ENCODE results near the gene PAIP2B. TPM values are rescaled to one million over a fixed set of nuclear protein-coding genes. Genes with fewer than 3 reads are reported as not detected.

The PAIP2B gene
- polyA plus RNA-seq, 1 donor, result 5.1 TPM

DNA sequence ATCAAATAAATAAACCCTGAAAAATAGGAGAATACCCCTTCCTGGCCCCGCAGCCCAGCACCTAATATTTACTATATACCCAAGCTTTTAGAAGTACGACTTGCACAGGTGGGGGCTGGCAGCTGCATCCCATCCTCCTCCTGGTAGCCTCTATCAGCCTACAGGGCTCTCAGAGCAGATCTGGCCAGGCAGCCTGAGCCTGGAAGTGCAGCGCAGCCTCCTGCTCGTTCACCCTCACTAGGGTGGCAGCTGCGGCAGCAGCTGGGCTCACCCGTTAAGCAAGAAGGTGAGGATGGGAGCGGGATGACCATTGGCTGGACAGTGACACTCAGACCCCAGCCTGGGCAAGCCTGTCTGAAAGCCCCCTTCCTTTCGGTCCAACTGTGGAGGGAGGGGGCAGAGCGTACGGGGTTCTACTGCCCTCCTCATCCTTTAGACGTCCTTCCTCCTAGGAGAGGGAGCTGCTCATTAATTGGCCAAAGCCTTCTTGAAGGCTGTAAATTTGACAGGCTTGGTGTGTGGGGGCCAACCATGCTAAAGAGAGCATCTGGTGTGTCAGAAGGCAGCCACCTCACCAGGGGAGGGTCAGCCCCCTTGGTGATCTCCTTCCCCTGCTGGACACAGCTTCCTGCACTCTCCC is 73.2 kb downstream of the PAIP2B start:
- DNase-seq (ENCODE audit: low read depth), result no peak

DNA sequence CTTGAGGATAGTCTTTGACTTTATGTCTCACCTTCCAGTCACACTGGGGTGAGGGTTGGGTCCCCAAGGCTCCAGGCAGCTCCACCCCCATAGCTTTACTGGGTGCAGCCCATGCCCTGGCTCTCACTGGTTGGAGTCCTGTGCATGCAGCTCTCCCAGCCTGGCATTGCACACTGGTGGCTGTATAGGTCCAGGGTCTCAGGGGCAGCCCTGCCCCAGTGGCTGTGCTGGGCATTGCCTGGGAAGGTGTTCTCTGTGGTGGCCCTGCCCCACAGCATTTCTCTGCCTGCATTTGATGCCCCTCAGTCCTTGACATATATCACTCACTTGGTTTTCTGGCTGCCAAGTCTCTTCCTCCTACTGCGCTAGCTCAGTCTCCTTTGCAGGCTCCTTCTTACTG is 75.3 kb downstream of the PAIP2B start:
- no peak for DNase-seq (ENCODE audit: low read depth)

DNA sequence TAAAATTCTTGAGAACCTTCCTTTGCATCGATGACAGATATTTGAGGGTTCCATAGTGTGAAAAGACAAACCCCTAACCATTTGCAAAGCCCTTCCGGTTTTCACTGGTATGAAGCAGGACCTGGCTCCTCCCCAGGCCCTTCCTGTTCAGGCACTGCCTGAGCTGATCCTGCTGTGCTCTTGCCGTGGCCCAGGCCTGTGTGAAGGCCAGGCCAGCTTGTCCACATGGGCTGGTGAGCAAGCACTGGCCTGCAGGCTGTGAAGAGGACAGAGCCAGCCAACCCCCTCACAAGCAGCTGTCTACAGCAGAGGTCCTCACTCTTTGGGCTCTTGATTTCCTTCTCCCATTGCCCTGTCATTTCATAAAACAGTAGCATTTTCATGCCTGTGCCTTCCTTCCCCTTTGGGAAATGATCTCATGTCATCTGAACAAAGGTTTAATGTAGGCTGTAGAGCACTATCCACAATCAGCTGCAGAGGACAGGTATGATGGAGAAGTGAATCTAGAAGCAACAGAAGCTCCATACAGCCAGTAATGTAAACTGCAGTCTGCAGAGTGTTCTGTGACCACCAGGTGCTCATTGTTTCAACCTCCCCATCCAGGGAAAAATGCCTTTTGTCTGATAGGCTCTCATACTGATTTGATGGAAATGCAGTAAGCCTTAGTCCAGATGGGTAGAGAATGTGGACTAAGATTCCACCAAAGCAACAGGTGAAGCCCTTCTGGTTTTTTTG is 76.7 kb downstream of the PAIP2B start:
- DNase-seq (ENCODE audit: low read depth), result no peak

DNA sequence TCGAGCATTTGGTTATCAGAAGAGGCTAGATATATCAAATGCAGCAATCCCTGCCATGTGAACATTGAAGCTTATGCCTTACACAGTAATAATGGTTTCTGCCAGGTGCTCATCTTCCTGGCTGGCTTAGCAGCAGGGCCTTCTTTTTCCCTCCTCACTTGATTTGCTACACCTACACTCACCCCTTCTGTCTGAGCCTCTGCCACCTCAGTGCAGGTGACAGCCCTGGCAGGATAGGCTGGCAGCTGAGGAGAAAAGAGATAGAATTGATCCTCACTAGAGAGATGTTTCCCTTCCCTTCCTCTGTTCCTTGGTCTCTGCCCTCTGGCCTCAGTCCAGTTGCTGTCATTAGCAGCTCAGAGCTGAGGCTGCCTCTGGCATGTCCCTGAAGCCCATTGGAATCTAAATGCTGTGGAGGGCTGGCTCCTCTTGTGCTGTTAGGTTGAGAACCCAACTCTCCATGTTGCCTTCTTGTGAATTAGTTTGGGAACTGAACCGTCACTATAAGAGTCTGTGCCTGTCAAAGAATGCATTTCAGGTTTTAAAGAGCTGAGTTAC is 78.3 kb downstream of the PAIP2B start:
- DNase-seq (ENCODE audit: low read depth), result no peak

GRCh38 chr2:71143782-71144181 is 83.1 kb downstream of the PAIP2B start:
- DNase-seq (ENCODE audit: low read depth), result no peak

DNA sequence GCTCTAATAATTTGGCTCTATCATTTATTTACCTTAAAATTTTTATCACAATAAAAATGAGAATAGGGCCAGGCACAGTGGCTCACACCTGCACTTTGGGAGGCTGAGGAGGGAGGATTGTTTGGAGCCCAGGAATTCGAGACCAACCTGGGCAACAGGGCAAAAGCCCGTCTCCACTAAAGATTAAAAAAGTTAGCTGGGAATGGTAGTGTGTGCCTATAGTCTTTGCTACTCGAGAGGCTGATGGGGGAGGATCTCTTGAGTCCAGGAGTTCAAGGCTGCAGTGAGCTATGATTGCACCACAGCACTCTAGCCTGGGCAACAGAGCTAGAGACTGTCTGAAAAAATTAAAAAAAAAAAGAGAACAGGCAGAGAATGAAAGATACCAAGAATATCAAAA is 90.7 kb downstream of the PAIP2B start:
- DNase-seq (ENCODE audit: low read depth), result no peak

DNA sequence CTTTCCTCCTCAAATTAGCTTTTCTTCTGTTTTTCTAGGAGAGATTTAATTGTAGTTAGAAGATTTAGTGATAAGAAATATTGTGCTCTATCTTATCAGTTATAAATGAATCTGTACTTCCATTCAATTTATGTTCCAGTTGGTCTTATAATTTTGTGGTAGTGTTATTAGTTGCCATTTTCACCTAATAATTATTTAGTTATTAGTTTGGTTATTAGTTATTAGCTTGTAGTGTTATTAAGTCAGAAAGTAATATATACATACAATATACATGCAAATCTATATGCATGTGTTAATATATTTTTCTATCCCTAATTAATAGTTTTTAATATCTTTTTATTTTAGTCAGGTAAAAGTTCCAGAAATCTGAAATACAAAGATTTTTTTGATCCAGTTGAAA is 93.3 kb downstream of the PAIP2B start:
- DNase-seq (ENCODE audit: low read depth), result no peak

Other genes with a start within 250 kb of the PAIP2B start
- 1.6 TPM for gene ANKRD53, start 248.5 kb downstream of the PAIP2B start, polyA plus RNA-seq (ENCODE audit: insufficient read length)
- gene TEX261, start 232.2 kb downstream of the PAIP2B start, polyA plus RNA-seq (ENCODE audit: insufficient read length), result 34.2 TPM
- gene NAGK, start 158.5 kb downstream of the PAIP2B start, polyA plus RNA-seq (ENCODE audit: insufficient read length), result 68.9 TPM
- 24.4 TPM for gene MCEE, start 96.9 kb downstream of the PAIP2B start, polyA plus RNA-seq (ENCODE audit: insufficient read length)
- 29.2 TPM for gene MPHOSPH10, start 96.5 kb downstream of the PAIP2B start, polyA plus RNA-seq (ENCODE audit: insufficient read length)
- 102 TPM for gene ZNF638, start 104.7 kb upstream of the PAIP2B start, polyA plus RNA-seq (ENCODE audit: insufficient read length)
- 146 TPM for gene DYSF, start 226.5 kb upstream of the PAIP2B start, polyA plus RNA-seq (ENCODE audit: insufficient read length)

Measured in forelimb muscle (tissue), 1 donor.